GM23248 (cell line): ENCODE data around the gene SEMA4D.

Experiments used
- EZH2 ChIP-seq: fragments of 200-600 bp; sonication (generic); IDR thresholded peaks from 2 replicates; pipeline ENCODE4 v1.6.1; 2018; ENCODE audit warnings: antibody characterized with exemption, mild to moderate bottlenecking; ENCODE audit not compliant: insufficient read depth, poor library complexity, severe bottlenecking
- EZH2phosphoT487 ChIP-seq: fragments of 200-600 bp; sonication (generic); IDR thresholded peaks from 2 replicates; pipeline ENCODE4 v1.6.1; 2018; ENCODE audit warnings: antibody characterized with exemption, moderate library complexity, mild to moderate bottlenecking, low read depth; ENCODE audit not compliant: insufficient read depth

DNA sequence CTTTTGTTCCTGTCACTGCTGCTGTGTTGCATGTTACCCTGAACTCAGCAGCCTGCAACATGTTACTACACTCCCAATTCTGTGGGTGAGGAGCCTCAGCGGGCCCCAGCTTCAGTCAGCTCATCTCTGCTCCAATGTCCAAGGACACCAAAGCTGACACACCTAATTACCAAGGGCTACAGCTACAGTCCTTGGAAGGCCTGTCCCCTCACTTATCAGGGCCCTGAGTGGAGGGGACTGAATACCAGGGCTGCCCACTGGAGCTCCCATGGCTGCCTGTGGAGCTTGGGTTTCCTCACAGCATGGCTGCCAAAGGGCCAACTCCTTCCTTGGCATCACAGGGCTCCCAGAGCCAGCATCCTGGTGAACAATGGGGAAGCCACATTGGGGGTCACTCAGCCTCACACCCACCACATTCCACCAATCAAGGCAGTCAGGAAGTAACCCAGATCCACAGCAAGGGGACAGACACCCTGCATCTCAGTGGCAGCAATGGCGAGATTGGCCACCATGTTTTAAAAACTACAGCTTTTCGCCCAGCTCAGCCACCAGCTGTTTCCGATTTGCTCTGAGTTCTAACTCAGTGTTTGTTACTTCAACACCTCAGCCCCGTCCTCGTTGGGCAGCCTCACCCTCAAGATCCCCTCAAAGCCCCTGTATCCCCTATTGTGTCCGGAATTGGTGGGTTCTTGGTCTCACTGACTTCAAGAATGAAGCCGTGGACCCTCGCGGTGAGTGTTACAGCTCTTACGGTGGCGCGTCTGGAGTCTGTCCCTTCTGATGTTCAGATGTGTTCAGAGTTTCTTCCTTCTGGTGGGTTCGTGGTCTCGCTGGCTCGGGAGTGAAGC, 18.9 kb downstream of the SEMA4D start:
- no peak for TF ChIP-seq EZH2phosphoT487
- no peak for TF ChIP-seq EZH2
